Measurements from ENCODE around the gene CFHR4.

- TF ChIP-seq ZNF713 (CRISPR knock-in tag; IDR thresholded peaks at IDR 0.05) (no peak), SUZ12 (IDR thresholded peaks at IDR 0.05; ENCODE audit: low read depth, low read length) (no peak), GABPB1 (CRISPR knock-in tag; IDR thresholded peaks at IDR 0.05) (no peak), CTCF (CRISPR knock-in tag; IDR thresholded peaks at IDR 0.05) (no peak), ZMAT3 (CRISPR knock-in tag; conservative IDR thresholded peaks at IDR 0.05) (no peak), GATAD2A (CRISPR knock-in tag; IDR thresholded peaks at IDR 0.05) (no peak), TBP (CRISPR knock-in tag; IDR thresholded peaks at IDR 0.05) (no peak), ZNF788 (CRISPR knock-in tag; IDR thresholded peaks at IDR 0.05; ENCODE audit: borderline replicate concordance) (no peak)
Observed at GRCh38 chr1:196856053-196856452, 31.8 kb upstream of the CFHR4 start.

Measured in HepG2 (cell line).